GM13976 (cell line): Measurements from ENCODE around the gene MYOZ2.

Experiments used
- DNase-seq: peaks from one replicate; pipeline ENCODE4 v3.0.0; 2012; ENCODE audit warnings: low spot score
- in situ Hi-C: fragments of 300-500 bp; cut with MboI; formaldehyde crosslinking; loops from one replicate; pipeline ENCODE4 v1.12.0; 2022; ENCODE audit warnings: low sequenced_read_pairs, mixed read lengths, inconsistent platforms; ENCODE audit not compliant: unreplicated experiment
- TF ChIP-seq, protein P1 (sequence below): IDR thresholded peaks from 2 replicates; pipeline ENCODE4 v1.5.1; 2012; ENCODE audit warnings: borderline replicate concordance, mild to moderate bottlenecking; ENCODE audit not compliant: insufficient read depth; ENCODE audit errors: extremely low read depth, missing control alignments, control extremely low read depth

Gene MYOZ2

DNA sequence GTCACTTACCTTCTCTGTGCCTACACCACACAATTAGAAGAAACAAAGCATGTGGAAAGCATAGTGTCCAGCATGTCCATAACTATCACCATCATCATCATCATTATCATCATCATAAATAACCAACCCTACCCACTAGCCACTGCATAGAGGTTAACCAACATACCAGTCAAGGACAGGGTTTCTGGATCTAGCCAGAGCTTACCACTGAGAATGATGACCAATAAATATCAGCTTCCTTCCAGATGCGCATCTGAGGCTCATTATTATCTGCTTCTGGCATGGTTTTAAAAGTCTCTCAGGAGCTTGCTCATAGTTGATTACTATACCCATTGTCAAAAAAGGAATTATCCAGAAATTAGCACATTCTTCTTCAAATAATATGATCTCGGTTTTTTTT lies 25.5 kb upstream of the MYOZ2 start:
- TF ChIP-seq, protein P1, sequence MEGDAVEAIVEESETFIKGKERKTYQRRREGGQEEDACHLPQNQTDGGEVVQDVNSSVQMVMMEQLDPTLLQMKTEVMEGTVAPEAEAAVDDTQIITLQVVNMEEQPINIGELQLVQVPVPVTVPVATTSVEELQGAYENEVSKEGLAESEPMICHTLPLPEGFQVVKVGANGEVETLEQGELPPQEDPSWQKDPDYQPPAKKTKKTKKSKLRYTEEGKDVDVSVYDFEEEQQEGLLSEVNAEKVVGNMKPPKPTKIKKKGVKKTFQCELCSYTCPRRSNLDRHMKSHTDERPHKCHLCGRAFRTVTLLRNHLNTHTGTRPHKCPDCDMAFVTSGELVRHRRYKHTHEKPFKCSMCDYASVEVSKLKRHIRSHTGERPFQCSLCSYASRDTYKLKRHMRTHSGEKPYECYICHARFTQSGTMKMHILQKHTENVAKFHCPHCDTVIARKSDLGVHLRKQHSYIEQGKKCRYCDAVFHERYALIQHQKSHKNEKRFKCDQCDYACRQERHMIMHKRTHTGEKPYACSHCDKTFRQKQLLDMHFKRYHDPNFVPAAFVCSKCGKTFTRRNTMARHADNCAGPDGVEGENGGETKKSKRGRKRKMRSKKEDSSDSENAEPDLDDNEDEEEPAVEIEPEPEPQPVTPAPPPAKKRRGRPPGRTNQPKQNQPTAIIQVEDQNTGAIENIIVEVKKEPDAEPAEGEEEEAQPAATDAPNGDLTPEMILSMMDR = no peak
- in situ Hi-C loops = no loop called here
- DNase-seq = no peak

DNA sequence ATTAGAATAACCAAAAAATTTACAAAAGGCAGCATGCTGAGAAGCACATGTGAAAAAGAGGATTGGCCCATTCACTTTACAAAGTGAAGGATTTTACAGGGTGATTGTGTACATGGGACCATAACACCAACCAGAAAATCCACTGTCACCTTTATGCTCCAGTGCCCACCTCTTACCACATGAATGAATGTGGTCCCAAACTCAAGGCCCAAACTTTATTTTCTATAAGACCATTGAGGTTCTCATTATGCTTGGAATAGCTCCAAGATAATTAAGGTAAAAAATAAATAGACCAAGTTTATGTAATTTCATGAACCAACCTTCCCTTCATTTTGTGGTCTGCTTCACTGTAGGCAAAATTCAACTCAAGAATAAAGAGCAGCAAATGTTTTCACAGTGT lies 24.3 kb upstream of the MYOZ2 start:
- no peak for DNase-seq
- in situ Hi-C loops = no loop called here
- TF ChIP-seq, protein P1 = no peak

- in situ Hi-C loops = no loop called here
- TF ChIP-seq, protein P1 = no peak
- no peak for DNase-seq
Observed at GRCh38 chr4:119113033-119113655, 22.5 kb upstream of the MYOZ2 start.

- TF ChIP-seq, protein P1 = no peak
- no peak for DNase-seq
- in situ Hi-C loops = no loop called here
Observed at GRCh38 chr4:119116021-119116420, 19.6 kb upstream of the MYOZ2 start.

- in situ Hi-C loops = no loop called here
- no peak for DNase-seq
- TF ChIP-seq, protein P1 = no peak
Observed at GRCh38 chr4:119116925-119117900, 18.4 kb upstream of the MYOZ2 start.

DNA sequence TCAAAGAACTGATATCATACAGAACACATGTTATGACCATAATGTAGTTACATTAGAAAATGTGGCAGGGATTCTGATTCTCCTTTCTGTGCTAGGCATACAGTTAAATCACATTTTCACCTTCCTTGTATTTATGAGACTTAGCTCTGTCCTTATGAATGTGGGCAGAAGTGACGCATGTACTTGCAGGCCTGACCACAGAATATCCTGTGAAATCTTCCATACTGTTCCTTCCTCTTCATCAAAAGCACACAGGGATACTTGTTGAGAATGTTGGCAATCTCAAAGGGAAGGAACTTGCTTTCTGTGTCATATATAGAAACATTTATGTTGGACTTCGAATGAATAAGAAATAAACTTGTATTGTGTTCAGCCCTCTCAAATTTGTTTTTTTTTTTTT lies 17.2 kb upstream of the MYOZ2 start:
- in situ Hi-C loops = no loop called here
- DNase-seq = no peak
- TF ChIP-seq, protein P1 = no peak
